ENCODE data around the gene RHBDF1. TPM values are rescaled to one million over a fixed set of nuclear protein-coding genes. Genes with fewer than 3 reads are reported as not detected.
A peak's percentile ranks its signal among the peaks of the same experiment; 100 is the strongest.
"Not testable (repeated sequence)": the region's sequence is repeated elsewhere in the genome, so short reads cannot be mapped to it uniquely, and the experiment has no call there.

RHBDF1 gene
- polyA plus RNA-seq, 1 donor = 18.3 TPM

GRCh38 chr16:34648-34987 lies 37.8 kb downstream of the RHBDF1 start:
- no CpG with 5 or more reads among the region's 6 CpGs for WGBS (ENCODE audit: insufficient coverage, low lambda C conversion rate)
- Histone ChIP-seq H3K27ac (ENCODE audit: low read length) (no peak overlapping the region), H3K36me3 (ENCODE audit: control insufficient read depth, insufficient read depth, low read length) (no peaks in the 10 kb centered on the region), H3K4me3 (ENCODE audit: low read length) (no peak overlapping the region), H3K4me1 (ENCODE audit: control insufficient read depth, insufficient read depth, low read length) (no peaks in the 10 kb centered on the region), H3K27me3 (ENCODE audit: control insufficient read depth, insufficient read depth, low read length) (no peaks in the 10 kb centered on the region), H3K9me3 (ENCODE audit: control insufficient read depth, low read depth, low read length) (no peaks in the 10 kb centered on the region)
- DNase-seq = no peak

- no peak overlapping the region for H3K27ac ChIP-seq (ENCODE audit: low read length)
- H3K4me3 ChIP-seq (ENCODE audit: low read length) = no peak overlapping the region
- H3K4me1 ChIP-seq (ENCODE audit: control insufficient read depth, insufficient read depth, low read length) = no peaks in the 10 kb centered on the region
- WGBS (ENCODE audit: insufficient coverage, low lambda C conversion rate) = no CpG with 5 or more reads among the region's 21 CpGs
- H3K36me3 ChIP-seq (ENCODE audit: control insufficient read depth, insufficient read depth, low read length) = no peaks in the 10 kb centered on the region
- no peak for DNase-seq
- H3K9me3 ChIP-seq (ENCODE audit: control insufficient read depth, low read depth, low read length) = no peaks in the 10 kb centered on the region
- H3K27me3 ChIP-seq (ENCODE audit: control insufficient read depth, insufficient read depth, low read length) = no peaks in the 10 kb centered on the region
These were observed 38.4 kb downstream of the RHBDF1 start for GRCh38 chr16:33877-34647.

DNA sequence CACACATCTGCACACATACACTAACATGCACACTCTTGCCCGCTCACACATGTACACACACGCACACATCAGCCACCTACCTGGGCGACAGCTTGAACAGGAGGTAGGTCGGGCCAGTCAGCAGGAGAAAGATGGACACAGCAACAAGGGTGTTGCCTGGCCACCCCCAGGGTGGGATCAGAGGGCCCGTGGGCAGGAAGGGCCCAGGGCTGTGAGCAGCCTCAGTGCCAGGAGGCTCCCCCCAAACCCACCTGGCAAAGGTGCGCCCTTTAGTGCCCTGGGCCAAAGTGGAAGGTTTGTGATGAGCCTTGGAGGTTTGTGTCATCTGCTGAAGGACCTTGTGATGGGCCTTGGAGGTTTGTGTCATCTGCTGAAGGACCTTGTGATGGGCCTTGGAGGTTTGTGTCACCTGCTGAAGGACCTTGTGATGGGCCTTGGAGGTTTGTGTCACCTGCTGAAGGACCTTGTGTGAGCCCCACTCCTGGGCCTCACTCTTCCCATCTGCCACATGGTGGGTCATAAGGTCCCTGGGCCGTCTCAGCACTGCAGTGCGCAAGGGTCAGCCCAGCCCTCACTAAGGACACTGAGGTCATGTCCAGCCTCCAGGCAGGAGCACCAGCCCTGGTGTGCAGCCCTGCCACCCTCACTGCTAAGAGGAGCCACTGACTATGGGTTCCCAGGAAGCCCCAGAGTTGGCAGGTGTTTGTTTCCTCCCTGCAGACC lies 39.1 kb downstream of the RHBDF1 start:
- DNase-seq; H3K27ac ChIP-seq (ENCODE audit: low read length); H3K4me3 ChIP-seq (ENCODE audit: low read length); H3K9me3 ChIP-seq (ENCODE audit: control insufficient read depth, low read depth, low read length); H3K36me3 ChIP-seq (ENCODE audit: control insufficient read depth, insufficient read depth, low read length); H3K4me1 ChIP-seq (ENCODE audit: control insufficient read depth, insufficient read depth, low read length); H3K27me3 ChIP-seq (ENCODE audit: control insufficient read depth, insufficient read depth, low read length): not testable (repeated sequence)
- WGBS (ENCODE audit: insufficient coverage, low lambda C conversion rate) = no CpG with 5 or more reads among the region's 8 CpGs

GRCh38 chr16:30627-31026 lies 41.8 kb downstream of the RHBDF1 start:
- H3K27ac ChIP-seq (ENCODE audit: low read length); H3K4me3 ChIP-seq (ENCODE audit: low read length); H3K4me1 ChIP-seq (ENCODE audit: control insufficient read depth, insufficient read depth, low read length); H3K27me3 ChIP-seq (ENCODE audit: control insufficient read depth, insufficient read depth, low read length); DNase-seq; H3K36me3 ChIP-seq (ENCODE audit: control insufficient read depth, insufficient read depth, low read length); H3K9me3 ChIP-seq (ENCODE audit: control insufficient read depth, low read depth, low read length): not testable (repeated sequence)
- WGBS (ENCODE audit: insufficient coverage, low lambda C conversion rate) = no CpG with 5 or more reads among the region's 7 CpGs

DNA sequence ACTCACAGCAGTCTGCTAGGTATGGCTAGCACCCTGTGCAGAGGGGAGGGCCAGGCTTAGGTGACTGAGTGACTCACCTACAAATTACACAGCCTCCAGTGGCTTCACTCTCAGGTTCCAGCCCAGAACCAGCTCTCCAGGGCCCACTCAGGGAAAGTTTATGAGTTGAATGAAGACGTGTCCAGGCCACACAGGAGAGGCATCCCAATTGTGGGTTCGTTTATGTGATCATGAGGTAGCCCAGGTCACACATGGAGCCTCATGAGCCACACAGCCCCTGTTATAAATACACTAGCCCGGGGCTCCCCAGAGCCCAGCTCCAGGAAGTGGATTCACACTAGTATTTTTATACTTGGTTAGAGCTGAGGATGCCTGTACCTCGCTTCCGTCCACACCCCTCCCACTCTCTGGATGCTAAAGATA lies 46.5 kb downstream of the RHBDF1 start:
- H3K9me3 ChIP-seq (ENCODE audit: control insufficient read depth, low read depth, low read length); H3K27ac ChIP-seq (ENCODE audit: low read length); H3K36me3 ChIP-seq (ENCODE audit: control insufficient read depth, insufficient read depth, low read length); H3K4me3 ChIP-seq (ENCODE audit: low read length); H3K4me1 ChIP-seq (ENCODE audit: control insufficient read depth, insufficient read depth, low read length); DNase-seq; H3K27me3 ChIP-seq (ENCODE audit: control insufficient read depth, insufficient read depth, low read length): not testable (repeated sequence)
- whole genome bisulfite sequencing (ENCODE audit: insufficient coverage, low lambda C conversion rate) = no CpG with 5 or more reads among the region's 5 CpGs

- not testable (repeated sequence) for H3K4me1 ChIP-seq (ENCODE audit: control insufficient read depth, insufficient read depth, low read length); H3K27me3 ChIP-seq (ENCODE audit: control insufficient read depth, insufficient read depth, low read length); H3K27ac ChIP-seq (ENCODE audit: low read length); H3K9me3 ChIP-seq (ENCODE audit: control insufficient read depth, low read depth, low read length); H3K4me3 ChIP-seq (ENCODE audit: low read length); DNase-seq; H3K36me3 ChIP-seq (ENCODE audit: control insufficient read depth, insufficient read depth, low read length)
- WGBS (ENCODE audit: insufficient coverage, low lambda C conversion rate) = no CpG with 5 or more reads among the region's 22 CpGs
These were observed 48.3 kb downstream of the RHBDF1 start for GRCh38 chr16:24151-24550.

DNA sequence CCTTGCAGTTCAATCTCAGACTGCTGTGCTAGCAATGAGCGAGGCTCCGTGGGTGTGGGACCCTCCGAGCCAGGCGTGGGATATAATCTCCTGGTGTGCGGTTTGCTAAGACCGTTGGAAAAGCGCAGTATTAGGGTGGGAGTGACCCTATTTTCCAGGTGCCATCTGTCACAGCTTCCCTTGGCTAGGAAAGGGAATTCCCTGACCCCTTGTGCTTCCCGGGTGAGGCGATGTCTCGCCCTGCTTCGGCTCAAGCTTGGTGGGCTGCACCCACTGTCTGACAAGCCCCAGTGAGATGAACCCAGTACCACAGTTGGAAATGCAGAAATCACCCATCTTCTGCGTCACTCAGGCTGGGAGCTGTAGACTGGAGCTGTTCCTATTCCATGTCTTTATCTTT lies 51.5 kb downstream of the RHBDF1 start:
- H3K9me3 ChIP-seq (ENCODE audit: control insufficient read depth, low read depth, low read length); H3K27ac ChIP-seq (ENCODE audit: low read length); H3K4me1 ChIP-seq (ENCODE audit: control insufficient read depth, insufficient read depth, low read length); H3K36me3 ChIP-seq (ENCODE audit: control insufficient read depth, insufficient read depth, low read length); H3K4me3 ChIP-seq (ENCODE audit: low read length); H3K27me3 ChIP-seq (ENCODE audit: control insufficient read depth, insufficient read depth, low read length); DNase-seq: not testable (repeated sequence)
- WGBS (ENCODE audit: insufficient coverage, low lambda C conversion rate) = no CpG with 5 or more reads among the region's 12 CpGs

- WGBS (ENCODE audit: insufficient coverage, low lambda C conversion rate) = no CpG with 5 or more reads among the region's 20 CpGs
- not testable (repeated sequence) for H3K4me3 ChIP-seq (ENCODE audit: low read length)
These were observed 55.2 kb downstream of the RHBDF1 start for GRCh38 chr16:17062-17765.

GRCh38 chr16:10772-11171 lies 61.7 kb downstream of the RHBDF1 start:
- DNase-seq; H3K27me3 ChIP-seq (ENCODE audit: control insufficient read depth, insufficient read depth, low read length); H3K36me3 ChIP-seq (ENCODE audit: control insufficient read depth, insufficient read depth, low read length); H3K9me3 ChIP-seq (ENCODE audit: control insufficient read depth, low read depth, low read length); H3K4me3 ChIP-seq (ENCODE audit: low read length); H3K27ac ChIP-seq (ENCODE audit: low read length); H3K4me1 ChIP-seq (ENCODE audit: control insufficient read depth, insufficient read depth, low read length): not testable (repeated sequence)
- WGBS (ENCODE audit: insufficient coverage, low lambda C conversion rate) = no CpG with 5 or more reads among the region's 27 CpGs

More at GRCh38 chr16:17062-17765, 55.2 kb downstream of the RHBDF1 start:
- not testable (repeated sequence) for H3K9me3 ChIP-seq (ENCODE audit: control insufficient read depth, low read depth, low read length); H3K27ac ChIP-seq (ENCODE audit: low read length); H3K36me3 ChIP-seq (ENCODE audit: control insufficient read depth, insufficient read depth, low read length); H3K4me1 ChIP-seq (ENCODE audit: control insufficient read depth, insufficient read depth, low read length); DNase-seq; H3K27me3 ChIP-seq (ENCODE audit: control insufficient read depth, insufficient read depth, low read length)

DNA sequence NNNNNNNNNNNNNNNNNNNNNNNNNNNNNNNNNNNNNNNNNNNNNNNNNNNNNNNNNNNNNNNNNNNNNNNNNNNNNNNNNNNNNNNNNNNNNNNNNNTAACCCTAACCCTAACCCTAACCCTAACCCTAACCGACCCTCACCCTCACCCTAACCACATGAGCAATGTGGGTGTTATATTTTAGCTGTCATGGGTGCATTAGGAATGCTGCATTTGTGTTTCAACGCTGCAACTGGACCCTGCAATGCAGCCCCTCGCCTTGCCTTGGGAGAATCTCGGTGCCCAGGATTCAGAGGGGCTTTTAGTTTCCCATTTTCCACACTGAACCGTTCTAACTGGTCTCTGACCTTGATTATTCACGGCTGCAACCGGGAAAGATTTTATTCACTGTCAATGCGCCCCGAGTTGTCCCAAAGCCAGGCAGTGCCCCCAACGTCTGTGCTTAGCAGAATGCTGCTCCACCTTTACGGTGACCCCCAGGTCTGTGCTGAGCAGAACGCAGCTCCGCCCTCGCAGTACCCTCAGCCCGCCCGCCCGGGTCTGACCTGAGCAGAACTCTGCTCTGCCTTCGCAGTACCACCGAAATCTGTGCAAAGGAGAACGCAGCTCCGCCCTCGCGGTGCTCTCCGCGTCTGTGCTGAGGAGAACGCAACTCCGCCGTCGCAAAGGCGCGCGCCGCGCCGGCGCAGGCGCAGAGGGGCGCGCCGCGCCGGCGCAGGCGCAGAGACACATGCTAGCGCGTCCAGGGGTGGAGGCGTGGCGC lies 62.3 kb downstream of the RHBDF1 start:
- no peaks in the 10 kb centered on the region for H3K4me1 ChIP-seq (ENCODE audit: control insufficient read depth, insufficient read depth, low read length)
- peaks cover 8% of the 10 kb centered on the region for H3K9me3 ChIP-seq (ENCODE audit: control insufficient read depth, low read depth, low read length)
- no peaks in the 10 kb centered on the region for H3K36me3 ChIP-seq (ENCODE audit: control insufficient read depth, insufficient read depth, low read length)
- H3K4me3 ChIP-seq (ENCODE audit: low read length) = peak overlapping the region; percentile 13
- whole genome bisulfite sequencing (ENCODE audit: insufficient coverage, low lambda C conversion rate) = 70% methylated on average over 2 of the region's 48 CpGs
- H3K27ac ChIP-seq (ENCODE audit: low read length) = no peak overlapping the region
- DNase-seq = peak in 1 of 2 donors; percentile 21
- H3K27me3 ChIP-seq (ENCODE audit: control insufficient read depth, insufficient read depth, low read length) = no peaks in the 10 kb centered on the region
